ENCODE results near the gene TUBB. TPM values are rescaled to one million over a fixed set of nuclear protein-coding genes. Genes with fewer than 3 reads are reported as not detected.
"Not testable (repeated sequence)": the region's sequence is repeated elsewhere in the genome, so short reads cannot be mapped to it uniquely, and the experiment has no call there.

TUBB gene
- total RNA-seq, 4 donors from 2014 or later, result 69.9 to 188 (median 95.6) TPM

DNA sequence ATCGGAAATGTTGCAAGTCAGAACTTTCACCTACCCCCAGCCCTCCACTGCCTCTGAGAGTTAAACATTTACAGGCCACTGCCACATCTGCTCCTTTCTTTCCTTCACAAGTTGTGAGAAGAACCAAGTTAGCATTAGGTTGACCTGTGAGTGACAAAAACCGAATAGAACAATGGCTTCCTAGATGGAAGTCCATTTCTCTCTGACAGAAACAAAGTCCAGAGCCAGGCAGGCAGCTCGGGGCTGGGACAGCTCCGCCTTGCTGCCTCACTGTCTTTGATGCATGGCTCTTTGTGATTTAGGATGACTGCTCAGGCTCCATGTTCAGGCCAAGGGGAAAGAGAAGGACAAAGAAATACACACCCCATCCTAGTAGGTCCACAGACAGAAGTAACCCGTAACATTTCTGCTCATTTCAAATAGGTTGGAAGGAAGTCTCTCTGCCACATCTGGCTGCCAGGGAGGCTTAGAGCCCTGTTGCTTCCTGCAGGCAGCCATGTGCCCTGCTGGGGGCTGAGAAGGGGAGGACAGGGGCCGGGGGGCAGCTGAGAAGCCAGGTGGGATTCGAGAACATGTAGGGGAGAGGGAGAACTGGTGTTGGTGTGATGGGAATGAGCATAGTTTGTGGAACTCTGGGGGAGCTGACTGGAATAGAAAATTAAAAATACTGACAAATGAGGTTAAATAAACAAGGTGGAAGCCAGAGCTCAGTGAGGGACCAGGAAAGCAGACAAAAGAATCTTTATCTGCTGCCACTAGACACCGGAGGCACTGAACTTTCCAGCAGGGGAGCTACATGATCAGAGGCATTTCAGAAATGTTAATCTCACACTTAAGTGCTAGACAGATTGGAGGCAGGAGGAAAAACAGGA is 43.7 kb downstream of the TUBB start:
- Histone ChIP-seq H3K9me3 (no peaks in the 10 kb centered on the region), H3K27ac (peak overlapping the region in 2 of 4 donors; percentile 46 to 58), H3K4me3 (no peak overlapping the region), H3K27me3 (no peaks in the 10 kb centered on the region), H3K4me1 (peaks cover 0 to 16% (median 0%) of the 10 kb centered on the region in 4 donors), H3K36me3 (no peaks in the 10 kb centered on the region)
- DNase-seq, result no peak
- TF ChIP-seq CTCF (IDR thresholded peaks at IDR 0.05) (peak in 1 of 6 experiments; percentile 14), POLR2A (IDR thresholded peaks at IDR 0.05) (no peak)

- not testable (repeated sequence) for H3K27me3 ChIP-seq, H3K9me3 ChIP-seq, DNase-seq, H3K36me3 ChIP-seq, H3K4me3 ChIP-seq, H3K27ac ChIP-seq
- peaks cover 0 to 23% (median 0%) of the 10 kb centered on the region in 4 donors for H3K4me1 ChIP-seq
Observed at GRCh38 chr6:30764490-30765043, 44.4 kb downstream of the TUBB start.

DNA sequence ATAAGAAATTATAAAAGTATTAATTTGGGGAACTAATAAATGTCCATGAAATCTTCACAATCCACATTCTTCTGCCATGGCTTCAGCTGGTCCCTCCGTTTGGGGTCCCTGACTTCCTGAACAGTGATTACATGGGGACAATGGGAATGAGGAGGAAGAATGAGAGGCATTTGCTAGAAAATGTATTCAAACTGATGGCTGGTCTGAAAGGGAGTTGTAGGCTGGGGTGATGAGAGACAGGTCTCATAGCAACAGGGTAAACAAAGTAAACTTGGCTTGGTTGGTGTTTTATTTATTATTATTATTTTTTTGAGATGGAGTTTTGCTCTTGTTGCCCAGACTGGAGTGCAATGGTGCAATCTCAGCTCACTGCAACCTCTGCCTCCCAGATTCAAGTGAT is 45.3 kb downstream of the TUBB start:
- peaks cover 0 to 27% (median 0%) of the 10 kb centered on the region in 4 donors for H3K4me1 ChIP-seq
- not testable (repeated sequence) for H3K36me3 ChIP-seq, DNase-seq, H3K27me3 ChIP-seq, H3K27ac ChIP-seq, H3K9me3 ChIP-seq, H3K4me3 ChIP-seq

- Histone ChIP-seq H3K9me3 (no peaks in the 10 kb centered on the region), H3K4me3 (no peak overlapping the region), H3K4me1 (peaks cover 0 to 27% (median 0%) of the 10 kb centered on the region in 4 donors), H3K27ac (no peak overlapping the region), H3K36me3 (no peaks in the 10 kb centered on the region), H3K27me3 (no peaks in the 10 kb centered on the region)
- no peak for DNase-seq
- no peak for TF ChIP-seq CTCF (IDR thresholded peaks at IDR 0.05)
- no peak for TF ChIP-seq POLR2A (IDR thresholded peaks at IDR 0.05)
Observed at GRCh38 chr6:30766461-30767157, 46.5 kb downstream of the TUBB start.

DNA sequence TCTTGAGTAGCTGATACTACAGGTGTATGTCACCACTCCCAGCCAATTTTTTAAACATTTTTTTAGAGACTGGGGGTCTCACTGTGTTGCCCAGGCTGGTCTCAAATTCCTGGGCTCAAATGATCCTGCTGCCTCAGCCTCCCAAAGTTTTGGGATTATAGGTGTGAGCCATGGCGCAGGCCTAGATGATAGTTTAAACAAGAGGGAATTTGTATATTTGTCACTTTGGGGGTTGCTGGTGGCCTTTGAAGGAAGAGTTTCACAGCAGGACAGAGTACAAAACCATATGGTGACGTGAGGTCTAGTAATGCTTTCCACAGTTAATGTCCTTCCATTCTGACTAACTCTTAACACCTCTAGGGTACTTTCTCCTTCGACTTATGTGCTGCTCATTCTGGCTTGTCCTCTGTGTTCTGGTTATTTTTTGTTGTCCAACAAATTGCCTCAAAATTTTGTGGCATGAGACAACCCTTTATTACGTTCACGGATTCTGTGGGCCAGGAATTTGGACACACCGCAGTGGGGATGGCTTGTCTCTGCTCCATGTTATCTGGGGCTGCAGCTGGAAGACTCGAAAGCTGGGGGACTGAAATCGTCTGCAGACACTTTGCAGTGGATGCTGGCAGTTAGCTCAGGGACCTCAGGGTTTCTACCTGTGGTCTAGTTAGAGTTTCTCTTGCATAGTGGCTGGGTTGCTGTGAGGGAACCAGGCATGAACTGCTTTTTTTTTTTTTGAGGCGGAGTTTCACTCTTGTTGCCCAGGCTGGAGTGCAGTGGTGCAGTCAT is 47.2 kb downstream of the TUBB start:
- no peak for TF ChIP-seq POLR2A (IDR thresholded peaks at IDR 0.05)
- TF ChIP-seq CTCF (IDR thresholded peaks at IDR 0.05), result no peak
- Histone ChIP-seq H3K4me1 (peaks cover 0 to 27% (median 0%) of the 10 kb centered on the region in 4 donors), H3K27me3 (no peaks in the 10 kb centered on the region), H3K36me3 (no peaks in the 10 kb centered on the region), H3K27ac (no peak overlapping the region), H3K4me3 (no peak overlapping the region), H3K9me3 (no peaks in the 10 kb centered on the region)
- DNase-seq, result no peak

DNA sequence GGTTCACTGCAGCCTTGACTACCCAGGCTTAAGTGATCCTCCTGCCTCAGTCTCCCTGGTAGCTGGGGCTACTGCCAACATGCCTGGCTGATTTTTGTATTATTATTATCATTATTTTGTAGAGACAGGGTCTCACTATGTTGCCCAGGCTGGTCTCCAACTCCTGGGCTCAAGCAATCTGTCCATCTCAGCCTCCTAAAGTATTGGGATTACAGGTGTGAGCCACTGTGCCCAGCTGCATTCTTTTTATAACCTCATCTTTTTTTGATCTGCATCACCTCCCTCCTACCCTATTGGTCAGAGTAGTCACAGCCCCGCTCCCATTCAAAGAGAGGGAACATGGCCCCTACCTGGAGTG is 47.8 kb downstream of the TUBB start:
- H3K4me1 ChIP-seq, result peaks cover 0 to 27% (median 0%) of the 10 kb centered on the region in 4 donors
- TF ChIP-seq CTCF (IDR thresholded peaks at IDR 0.05) (no peak), POLR2A (IDR thresholded peaks at IDR 0.05) (no peak)
- H3K27me3 ChIP-seq, result no peaks in the 10 kb centered on the region
- DNase-seq, result no peak
- no peak overlapping the region for H3K4me3 ChIP-seq
- H3K27ac ChIP-seq, result no peak overlapping the region
- H3K36me3 ChIP-seq, result no peaks in the 10 kb centered on the region
- H3K9me3 ChIP-seq, result no peaks in the 10 kb centered on the region
